ENCODE data around the gene MDP1. TPM values are rescaled to one million over a fixed set of nuclear protein-coding genes. Genes with fewer than 3 reads are reported as not detected.

MDP1 gene
- polyA plus RNA-seq, 1 of the 3 experiments (the other 2 are of a cell fraction) = 36.7 TPM

DNA sequence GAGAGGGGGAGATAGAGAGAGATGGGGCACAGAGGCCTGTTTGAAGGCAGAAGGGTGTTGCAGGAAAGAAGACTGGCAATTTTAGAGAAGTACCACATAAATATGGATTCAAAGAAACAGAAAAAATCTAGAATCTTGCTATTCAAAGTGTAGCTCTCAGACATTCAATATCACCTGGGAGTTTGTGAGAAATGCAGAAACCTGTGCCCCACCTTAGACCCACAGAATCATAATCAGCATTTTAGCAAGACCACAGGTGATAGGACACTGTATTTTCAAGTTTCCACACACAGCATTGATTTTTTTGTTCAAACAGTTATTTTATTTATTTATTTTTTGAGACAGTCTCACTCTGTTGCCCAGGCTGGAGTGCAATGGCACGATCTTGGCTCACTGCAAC lies 13.0 kb upstream of the MDP1 start:
- Histone ChIP-seq H3K27me3 (ENCODE audit: insufficient read depth) (no peaks in the 10 kb centered on the region), H3K36me3 (replicated peaks in 1 of 2; ENCODE audit: control insufficient read depth in 1 of 2, insufficient read depth in 2 of 2, low read length in 1 of 2) (peaks cover 6 to 22% of the 10 kb centered on the region in 2 experiments), H3K79me2 (ENCODE audit: insufficient read depth) (peaks cover 95% of the 10 kb centered on the region), H3K27ac (ENCODE audit: low read depth in 2 of 2, low read length in 1 of 2) (no peak overlapping the region), H4K20me1 (ENCODE audit: insufficient read depth) (peaks cover 9% of the 10 kb centered on the region), H3K4me3 (ENCODE audit: low read depth in 2 of 2, low read length in 1 of 2) (no peak overlapping the region), H3F3A (replicated peaks; ENCODE audit: insufficient read depth) (peaks cover 29% of the 10 kb centered on the region), H3K4me1 (ENCODE audit: control insufficient read depth in 1 of 2, insufficient read depth in 2 of 2, low read depth in 1 of 2, low read length in 1 of 2) (peaks cover 19 to 29% of the 10 kb centered on the region in 2 experiments; a peak in 3 of 4 replicates), H3K9ac (no peak overlapping the region), H3K9me2 (no peaks in the 10 kb centered on the region), H2AFZ (ENCODE audit: low read depth) (no peak overlapping the region), H3K4me2 (no peak overlapping the region), H3K9me3 (no peaks in the 10 kb centered on the region)
- TF ChIP-seq, protein P1, sequence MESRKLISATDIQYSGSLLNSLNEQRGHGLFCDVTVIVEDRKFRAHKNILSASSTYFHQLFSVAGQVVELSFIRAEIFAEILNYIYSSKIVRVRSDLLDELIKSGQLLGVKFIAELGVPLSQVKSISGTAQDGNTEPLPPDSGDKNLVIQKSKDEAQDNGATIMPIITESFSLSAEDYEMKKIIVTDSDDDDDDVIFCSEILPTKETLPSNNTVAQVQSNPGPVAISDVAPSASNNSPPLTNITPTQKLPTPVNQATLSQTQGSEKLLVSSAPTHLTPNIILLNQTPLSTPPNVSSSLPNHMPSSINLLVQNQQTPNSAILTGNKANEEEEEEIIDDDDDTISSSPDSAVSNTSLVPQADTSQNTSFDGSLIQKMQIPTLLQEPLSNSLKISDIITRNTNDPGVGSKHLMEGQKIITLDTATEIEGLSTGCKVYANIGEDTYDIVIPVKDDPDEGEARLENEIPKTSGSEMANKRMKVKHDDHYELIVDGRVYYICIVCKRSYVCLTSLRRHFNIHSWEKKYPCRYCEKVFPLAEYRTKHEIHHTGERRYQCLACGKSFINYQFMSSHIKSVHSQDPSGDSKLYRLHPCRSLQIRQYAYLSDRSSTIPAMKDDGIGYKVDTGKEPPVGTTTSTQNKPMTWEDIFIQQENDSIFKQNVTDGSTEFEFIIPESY (IDR thresholded peaks at IDR 0.05; ENCODE audit: borderline replicate concordance, low read depth) = no peak
- TF ChIP-seq RAD21 (IDR thresholded peaks at IDR 0.05; ENCODE audit: low read length) = no peak
- no peak for TF ChIP-seq NRF1 (IDR thresholded peaks at IDR 0.05; ENCODE audit: low read depth, low read length)
- TF ChIP-seq SMC3 (IDR thresholded peaks at IDR 0.05; ENCODE audit: low read depth, low read length) = no peak
- TF ChIP-seq EZH2phosphoT487 (IDR thresholded peaks at IDR 0.05; ENCODE audit: borderline replicate concordance, low read depth) = no peak
- TF ChIP-seq RFX5 (IDR thresholded peaks at IDR 0.05; ENCODE audit: low read length) = no peak
- no peak for TF ChIP-seq GATA2 (CRISPR knock-in tag; IDR thresholded peaks at IDR 0.05)
- TF ChIP-seq, protein P2, sequence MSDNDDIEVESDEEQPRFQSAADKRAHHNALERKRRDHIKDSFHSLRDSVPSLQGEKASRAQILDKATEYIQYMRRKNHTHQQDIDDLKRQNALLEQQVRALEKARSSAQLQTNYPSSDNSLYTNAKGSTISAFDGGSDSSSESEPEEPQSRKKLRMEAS (IDR thresholded peaks at IDR 0.05; ENCODE audit: low read depth) = no peak
- TF ChIP-seq, protein P3, sequence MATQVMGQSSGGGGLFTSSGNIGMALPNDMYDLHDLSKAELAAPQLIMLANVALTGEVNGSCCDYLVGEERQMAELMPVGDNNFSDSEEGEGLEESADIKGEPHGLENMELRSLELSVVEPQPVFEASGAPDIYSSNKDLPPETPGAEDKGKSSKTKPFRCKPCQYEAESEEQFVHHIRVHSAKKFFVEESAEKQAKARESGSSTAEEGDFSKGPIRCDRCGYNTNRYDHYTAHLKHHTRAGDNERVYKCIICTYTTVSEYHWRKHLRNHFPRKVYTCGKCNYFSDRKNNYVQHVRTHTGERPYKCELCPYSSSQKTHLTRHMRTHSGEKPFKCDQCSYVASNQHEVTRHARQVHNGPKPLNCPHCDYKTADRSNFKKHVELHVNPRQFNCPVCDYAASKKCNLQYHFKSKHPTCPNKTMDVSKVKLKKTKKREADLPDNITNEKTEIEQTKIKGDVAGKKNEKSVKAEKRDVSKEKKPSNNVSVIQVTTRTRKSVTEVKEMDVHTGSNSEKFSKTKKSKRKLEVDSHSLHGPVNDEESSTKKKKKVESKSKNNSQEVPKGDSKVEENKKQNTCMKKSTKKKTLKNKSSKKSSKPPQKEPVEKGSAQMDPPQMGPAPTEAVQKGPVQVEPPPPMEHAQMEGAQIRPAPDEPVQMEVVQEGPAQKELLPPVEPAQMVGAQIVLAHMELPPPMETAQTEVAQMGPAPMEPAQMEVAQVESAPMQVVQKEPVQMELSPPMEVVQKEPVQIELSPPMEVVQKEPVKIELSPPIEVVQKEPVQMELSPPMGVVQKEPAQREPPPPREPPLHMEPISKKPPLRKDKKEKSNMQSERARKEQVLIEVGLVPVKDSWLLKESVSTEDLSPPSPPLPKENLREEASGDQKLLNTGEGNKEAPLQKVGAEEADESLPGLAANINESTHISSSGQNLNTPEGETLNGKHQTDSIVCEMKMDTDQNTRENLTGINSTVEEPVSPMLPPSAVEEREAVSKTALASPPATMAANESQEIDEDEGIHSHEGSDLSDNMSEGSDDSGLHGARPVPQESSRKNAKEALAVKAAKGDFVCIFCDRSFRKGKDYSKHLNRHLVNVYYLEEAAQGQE (IDR thresholded peaks at IDR 0.05; ENCODE audit: low read depth, low read length) = no peak
- no peak for TF ChIP-seq MEF2A (IDR thresholded peaks at IDR 0.05; ENCODE audit: borderline replicate concordance, low read depth)
- TF ChIP-seq SIN3A (IDR thresholded peaks at IDR 0.05; ENCODE audit: borderline replicate concordance, low read depth, low read length) = no peak
- TF ChIP-seq RXRA (IDR thresholded peaks at IDR 0.05; ENCODE audit: borderline replicate concordance, low read depth) = no peak
- no peak for TF ChIP-seq TCF12 (IDR thresholded peaks at IDR 0.05)
- TF ChIP-seq, protein P4, sequence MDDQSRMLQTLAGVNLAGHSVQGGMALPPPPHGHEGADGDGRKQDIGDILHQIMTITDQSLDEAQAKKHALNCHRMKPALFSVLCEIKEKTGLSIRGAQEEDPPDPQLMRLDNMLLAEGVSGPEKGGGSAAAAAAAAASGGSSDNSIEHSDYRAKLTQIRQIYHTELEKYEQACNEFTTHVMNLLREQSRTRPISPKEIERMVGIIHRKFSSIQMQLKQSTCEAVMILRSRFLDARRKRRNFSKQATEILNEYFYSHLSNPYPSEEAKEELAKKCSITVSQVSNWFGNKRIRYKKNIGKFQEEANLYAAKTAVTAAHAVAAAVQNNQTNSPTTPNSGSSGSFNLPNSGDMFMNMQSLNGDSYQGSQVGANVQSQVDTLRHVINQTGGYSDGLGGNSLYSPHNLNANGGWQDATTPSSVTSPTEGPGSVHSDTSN (IDR thresholded peaks at IDR 0.05) = no peak
- no peak for TF ChIP-seq YY1 (IDR thresholded peaks at IDR 0.05; ENCODE audit: low read depth)
- no peak for TF ChIP-seq ELF1 (IDR thresholded peaks at IDR 0.05)
- POLR2A ChIA-PET = no interaction called here
- no peak for DNase-seq
- CTCF ChIA-PET = interaction anchor here (0.8 to 2.1 kb wide), 2 partner anchors 13 to 68 kb away, joined by 3 to 11 read pairs; partner anchors contain the start of genes IRF9 and MDP1
- WGBS (ENCODE audit: low lambda C conversion rate) = 0% methylated on average over 1 of the region's 1 CpG

All from SK-N-SH (cell line).